IMR-90 (cell line): ENCODE results near the gene TNS1.

ENCODE experiments used
- FOS ChIP-seq: fragments of 150-350 bp; IDR thresholded peaks from 2 replicates; pipeline ENCODE4 v1.6.1; 2016; ENCODE audit warnings: low read depth, low read length
- MAZ ChIP-seq: IDR thresholded peaks from 2 replicates; pipeline ENCODE4 v1.6.1; 2012; ENCODE audit warnings: low read depth, mild to moderate bottlenecking, low read length, improper control_type of control experiment, moderate library complexity, borderline replicate concordance
- POLR2A ChIP-seq: IDR thresholded peaks from 2 replicates; pipeline ENCODE4 v1.6.1; 2012; ENCODE audit warnings: mild to moderate bottlenecking, low read depth, low read length
- RAD21 ChIP-seq: IDR thresholded peaks from 2 replicates; pipeline ENCODE4 v1.6.1; 2012; ENCODE audit warnings: low read length, improper control_type of control experiment
- RFX5 ChIP-seq: IDR thresholded peaks from 2 replicates; pipeline ENCODE4 v1.8.0; 2012; ENCODE audit warnings: low read depth, mild to moderate bottlenecking, low read length, moderate library complexity
- TF ChIP-seq, protein P1 (sequence below): conservative IDR thresholded peaks from 2 replicates; pipeline ENCODE4 v1.5.1; 2012; ENCODE audit warnings: mild to moderate bottlenecking, low read depth, low read length, improper control_type of control experiment

DNA sequence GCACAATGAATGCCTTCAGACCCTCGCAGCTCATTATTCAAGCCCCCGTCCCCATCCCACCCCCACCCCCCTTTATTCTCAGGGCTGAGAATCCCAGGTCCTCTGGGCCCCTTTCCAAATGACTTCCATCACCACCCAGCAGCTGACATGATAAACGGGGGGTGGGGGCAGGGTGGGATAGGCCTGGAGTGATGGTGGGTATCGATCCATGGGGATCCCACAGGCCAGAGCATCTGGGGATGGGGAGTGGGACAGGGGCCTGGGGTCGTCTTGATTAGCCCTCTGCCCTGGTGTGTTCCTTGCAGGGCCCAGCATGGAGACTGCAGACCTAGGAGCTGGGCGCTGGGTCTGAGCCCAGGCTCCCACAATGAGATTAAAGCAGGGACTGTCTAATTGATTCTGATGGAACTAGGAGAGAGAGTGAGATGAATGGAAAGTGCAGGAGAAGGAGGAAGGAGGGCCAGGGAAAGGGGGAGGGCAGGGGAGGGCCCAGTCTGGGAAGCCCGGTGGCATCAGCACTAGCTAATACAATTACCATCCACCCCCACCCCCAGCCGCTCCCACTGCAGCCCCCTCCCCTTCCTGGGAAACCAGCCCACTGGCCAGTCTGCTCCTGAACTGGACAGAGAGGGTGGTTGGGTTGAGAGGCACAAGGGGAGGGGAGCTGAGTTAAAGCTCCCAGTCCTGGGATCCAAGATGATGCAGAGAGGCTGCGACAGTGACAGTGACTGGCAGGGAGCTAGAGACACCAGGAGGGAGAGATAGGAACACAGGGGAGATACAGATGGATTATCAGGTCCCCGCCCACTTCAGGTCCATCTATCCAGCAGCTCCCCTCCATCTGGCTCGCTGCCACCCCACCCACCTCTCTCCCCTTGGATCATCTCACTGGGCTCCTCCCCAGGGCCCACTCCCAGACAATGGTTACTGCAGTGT is 13.1 kb upstream of the TNS1 start:
- TF ChIP-seq RAD21: no peak
- no peak for TF ChIP-seq POLR2A
- TF ChIP-seq, protein P1, sequence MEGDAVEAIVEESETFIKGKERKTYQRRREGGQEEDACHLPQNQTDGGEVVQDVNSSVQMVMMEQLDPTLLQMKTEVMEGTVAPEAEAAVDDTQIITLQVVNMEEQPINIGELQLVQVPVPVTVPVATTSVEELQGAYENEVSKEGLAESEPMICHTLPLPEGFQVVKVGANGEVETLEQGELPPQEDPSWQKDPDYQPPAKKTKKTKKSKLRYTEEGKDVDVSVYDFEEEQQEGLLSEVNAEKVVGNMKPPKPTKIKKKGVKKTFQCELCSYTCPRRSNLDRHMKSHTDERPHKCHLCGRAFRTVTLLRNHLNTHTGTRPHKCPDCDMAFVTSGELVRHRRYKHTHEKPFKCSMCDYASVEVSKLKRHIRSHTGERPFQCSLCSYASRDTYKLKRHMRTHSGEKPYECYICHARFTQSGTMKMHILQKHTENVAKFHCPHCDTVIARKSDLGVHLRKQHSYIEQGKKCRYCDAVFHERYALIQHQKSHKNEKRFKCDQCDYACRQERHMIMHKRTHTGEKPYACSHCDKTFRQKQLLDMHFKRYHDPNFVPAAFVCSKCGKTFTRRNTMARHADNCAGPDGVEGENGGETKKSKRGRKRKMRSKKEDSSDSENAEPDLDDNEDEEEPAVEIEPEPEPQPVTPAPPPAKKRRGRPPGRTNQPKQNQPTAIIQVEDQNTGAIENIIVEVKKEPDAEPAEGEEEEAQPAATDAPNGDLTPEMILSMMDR: no peak
- no peak for TF ChIP-seq RFX5
- no peak for TF ChIP-seq MAZ
- no peak for TF ChIP-seq FOS
